A204.1 (cell line): ENCODE measurements around the gene SAMHD1.
"Not testable (repeated sequence)": the region's sequence is repeated elsewhere in the genome, so short reads cannot be mapped to it uniquely, and the experiment has no call there.

Experiments
- FAIRE-seq: peaks from 2 replicates; lab custom pipeline; 2012; peaks lifted over from hg19 to GRCh38; lab: Jason Lieb, UNC

Gene SAMHD1

DNA sequence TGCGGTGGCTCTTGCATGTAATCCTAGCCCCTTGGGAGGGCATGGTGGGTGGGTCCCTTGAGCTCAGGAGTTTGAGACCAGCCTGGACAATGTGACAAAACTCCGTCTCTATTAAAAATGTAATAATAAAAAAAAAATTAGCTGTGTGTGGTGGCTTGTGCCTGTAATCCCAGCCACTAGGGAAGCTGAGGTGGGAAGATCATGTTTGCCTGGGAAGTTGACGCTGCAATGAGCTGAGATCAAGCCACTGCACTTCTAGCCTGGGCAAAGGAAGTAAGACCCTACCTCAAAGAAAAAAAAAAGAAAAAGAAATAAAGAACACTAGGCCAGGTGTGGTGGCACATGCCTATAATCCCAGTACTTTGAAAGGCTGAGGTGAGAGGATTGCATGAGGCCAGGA lies 4.5 kb upstream of the SAMHD1 start:
- no peak for FAIRE-seq

DNA sequence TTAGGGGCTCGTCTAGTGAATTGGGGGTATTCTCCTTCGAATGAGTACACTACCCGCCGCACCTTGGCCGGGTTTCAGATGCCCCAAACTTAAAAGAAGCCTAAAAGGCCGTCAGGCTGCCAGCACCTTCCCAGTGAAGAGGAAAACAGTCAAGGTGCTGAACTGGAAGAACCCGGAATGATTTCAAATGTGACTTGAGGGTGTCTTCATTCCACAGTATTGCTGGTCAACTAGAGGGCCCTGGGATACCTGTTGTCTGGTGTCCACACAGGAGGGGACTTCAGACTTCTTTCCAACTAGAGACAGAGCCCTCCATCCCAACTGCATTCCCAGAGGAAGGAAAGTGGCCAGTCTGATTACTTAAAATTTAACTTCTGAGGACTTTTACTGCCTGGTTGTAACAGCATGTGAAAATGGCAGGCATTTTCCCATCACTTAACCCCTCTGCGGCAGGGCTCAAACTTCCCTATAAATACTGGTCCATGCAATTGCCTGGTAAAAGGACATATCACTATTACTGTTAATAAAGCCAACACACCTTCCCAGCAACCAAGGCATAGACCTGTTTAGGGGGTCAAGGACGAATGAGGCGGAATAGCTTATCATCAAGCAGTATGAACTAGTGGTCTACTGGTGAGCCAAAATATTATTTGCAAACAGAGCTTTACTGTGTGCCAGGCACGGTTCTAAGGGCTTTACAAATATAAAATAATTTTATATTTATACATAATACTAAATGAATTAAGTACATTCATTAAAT lies 651 bp upstream of the SAMHD1 start:
- FAIRE-seq: no peak

DNA sequence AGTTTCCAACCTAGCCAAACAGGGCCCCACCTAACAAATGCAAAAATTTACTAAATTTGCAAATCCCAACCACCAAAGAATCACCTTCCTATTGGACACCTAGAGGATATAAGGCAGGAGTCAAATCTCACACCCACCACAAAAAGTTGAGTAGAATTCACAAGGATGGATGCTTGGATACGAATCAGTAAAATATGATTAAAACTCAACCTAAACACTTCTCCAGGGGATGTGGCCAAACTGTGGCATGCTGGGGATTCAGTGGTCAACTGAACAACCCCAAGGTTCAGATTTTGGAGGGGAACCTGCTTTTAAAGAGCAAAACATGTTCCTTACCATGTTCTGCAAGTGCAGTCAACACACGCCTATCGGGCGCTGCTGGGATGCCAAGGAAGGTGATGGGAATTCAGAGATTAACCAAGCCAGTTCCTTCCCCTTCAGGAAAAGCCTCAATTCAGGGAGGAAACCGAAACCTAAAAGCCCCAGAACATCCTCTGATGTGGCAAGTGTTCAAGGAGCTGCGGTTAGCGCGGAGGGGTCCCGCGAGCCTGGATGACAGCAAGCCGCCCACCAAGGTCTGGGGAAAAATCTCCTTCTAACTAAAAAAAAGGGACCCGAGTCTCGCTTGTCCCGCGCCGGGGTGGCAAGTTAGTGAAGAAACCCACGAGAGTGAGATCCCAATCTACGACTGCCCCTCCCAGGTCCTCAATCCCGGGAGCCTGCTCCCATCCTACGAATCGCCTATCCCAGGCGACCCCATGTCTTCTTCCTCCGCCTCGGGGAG lies 902 bp downstream of the SAMHD1 start:
- no peak for FAIRE-seq

DNA sequence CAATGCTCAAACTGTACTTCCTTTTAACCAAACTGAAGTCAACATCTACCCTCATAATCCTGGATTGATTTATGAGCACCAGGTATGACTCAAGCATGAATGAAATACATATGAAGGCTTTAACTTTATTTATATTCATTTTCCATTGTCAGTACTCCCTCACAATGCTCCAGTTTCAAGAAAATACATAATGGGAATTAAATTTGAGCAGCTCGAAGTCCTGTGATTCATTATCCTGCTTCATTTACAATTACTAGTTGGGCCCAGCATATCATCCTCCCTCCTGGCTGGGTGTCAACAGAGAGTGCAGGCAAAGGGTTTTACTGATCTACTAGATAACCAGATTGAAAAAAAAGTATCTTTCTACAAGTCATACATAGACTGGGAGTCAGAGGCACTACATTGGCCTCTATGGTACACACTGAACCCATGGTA lies 10.1 kb downstream of the SAMHD1 start:
- FAIRE-seq: no peak

DNA sequence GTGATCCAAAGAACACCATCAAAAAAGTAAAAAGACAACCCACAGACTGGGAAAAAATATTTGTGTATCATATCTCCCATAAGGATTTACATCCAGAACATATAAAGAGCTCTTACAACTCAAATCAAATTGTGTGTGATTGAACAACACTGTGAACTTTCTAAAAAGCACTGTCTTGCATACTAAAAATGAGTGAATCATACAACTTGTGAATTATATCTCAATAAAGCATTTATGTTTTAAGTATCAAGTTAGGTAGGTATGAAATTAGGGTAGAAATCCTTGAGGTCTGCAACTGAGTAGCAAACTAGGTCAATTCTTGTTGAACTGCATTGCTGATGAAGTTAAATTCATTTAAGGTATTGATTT lies 14.1 kb downstream of the SAMHD1 start:
- FAIRE-seq: no peak

DNA sequence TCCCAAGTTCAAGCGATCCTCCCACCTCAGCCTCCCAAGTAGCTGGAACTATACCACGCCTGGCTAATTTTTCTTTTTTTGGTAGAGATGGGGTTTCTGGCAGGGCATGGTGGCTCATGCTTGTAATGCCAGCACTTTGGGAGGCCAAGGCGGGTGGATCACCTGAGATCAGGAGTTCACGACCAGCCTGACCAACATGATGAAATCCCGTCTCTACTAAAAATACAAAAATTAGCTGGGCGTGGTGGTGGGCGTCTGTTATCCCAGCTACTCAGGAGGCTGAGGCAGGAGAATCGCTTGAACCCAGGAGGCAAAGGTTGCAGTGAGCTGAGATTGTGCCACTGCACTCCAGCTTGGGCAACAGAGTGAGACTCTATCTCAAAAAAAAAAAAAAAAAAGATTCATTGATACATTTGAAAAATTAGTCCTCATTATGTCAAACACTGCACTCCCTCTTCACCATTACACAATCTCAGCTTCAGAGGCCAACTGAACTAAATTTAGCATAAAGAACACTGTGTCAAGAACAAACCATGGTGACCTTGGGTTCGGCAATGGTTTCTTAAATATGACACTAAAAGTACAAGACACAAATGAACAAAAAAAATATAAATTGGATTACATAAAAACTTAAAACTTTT lies 14.6 kb downstream of the SAMHD1 start:
- FAIRE-seq: not testable (repeated sequence)

DNA sequence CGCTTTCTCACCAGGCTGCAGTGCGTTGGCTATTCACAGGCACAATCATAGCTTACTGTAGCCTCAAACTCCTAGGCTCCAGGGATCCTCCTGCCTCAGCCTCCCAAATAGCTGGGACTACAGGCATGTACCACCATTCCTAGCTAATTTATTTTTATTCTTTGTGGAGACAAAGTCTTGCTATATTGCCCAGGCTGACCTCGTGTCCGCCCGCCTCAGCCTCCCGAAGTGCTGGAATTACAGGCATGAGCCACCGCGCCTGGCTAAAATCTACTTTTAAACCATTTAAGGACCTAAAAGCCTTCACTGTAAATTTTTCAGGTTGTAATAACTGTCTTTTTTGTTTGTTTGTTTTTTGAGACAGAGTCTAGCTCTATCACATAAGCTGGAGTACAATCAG lies 15.2 kb downstream of the SAMHD1 start:
- FAIRE-seq: no peak

DNA sequence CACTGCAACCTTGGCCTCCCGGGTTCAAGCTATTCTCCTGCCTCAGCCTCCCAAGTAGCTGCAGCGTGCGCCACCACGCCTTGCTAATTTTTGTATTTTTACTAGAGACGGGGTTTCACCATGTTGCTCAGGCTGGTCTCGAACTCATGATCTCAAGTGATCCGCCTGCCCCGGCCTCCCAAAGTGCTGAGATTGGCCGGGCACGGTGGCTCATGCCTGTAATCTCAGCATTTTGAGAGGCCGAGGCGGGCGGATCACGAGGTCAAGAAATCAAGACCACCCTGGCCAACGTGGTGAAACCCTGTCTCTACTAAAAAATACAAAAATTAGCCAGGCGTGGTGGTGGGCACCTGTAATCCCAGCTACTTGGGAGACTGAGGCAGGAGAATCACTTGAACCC lies 17.9 kb downstream of the SAMHD1 start:
- FAIRE-seq: not testable (repeated sequence)

DNA sequence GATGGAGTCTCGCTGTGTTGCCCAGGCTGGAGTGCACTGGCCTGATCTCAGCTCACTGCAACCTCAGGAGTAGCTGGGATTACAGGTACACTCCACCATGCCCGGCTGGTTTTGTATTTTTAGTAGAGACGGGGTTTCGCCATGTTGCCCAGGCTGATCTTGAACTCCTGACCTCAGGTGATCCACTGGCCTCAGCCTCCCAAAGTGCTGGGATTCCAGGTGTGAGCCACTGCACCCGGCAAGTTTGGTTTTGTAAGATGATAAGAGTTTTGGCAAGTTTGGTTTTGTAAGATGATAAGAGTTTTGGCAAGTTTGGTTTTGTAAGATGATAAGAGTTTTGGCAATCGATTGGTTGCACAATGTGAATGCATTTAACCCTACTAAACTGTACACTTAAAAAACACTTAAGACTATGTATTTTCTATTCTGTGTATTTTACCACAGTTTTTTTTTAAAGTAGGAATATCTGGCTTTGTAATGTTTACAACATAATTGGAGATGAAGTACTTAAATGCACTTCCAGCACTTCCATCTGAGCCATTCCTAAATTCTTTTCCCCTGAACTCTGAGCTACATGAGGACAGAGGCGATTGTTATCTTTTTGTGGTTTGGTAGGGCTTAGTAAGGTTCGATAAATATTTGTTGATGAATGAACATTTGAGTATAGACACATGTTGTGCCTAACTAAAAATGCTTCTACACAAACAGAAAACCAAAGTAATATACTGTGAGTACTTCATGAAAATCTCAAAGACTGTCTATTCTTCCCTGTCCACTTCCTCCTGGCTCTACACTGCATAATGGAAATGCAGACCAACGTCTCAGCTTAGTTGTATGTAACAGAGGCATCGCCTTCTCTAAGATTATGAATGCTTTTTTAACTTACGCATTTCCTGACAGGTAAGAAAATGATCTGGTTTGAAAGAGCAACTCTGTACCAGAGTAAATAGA lies 18.8 kb downstream of the SAMHD1 start:
- no peak for FAIRE-seq

DNA sequence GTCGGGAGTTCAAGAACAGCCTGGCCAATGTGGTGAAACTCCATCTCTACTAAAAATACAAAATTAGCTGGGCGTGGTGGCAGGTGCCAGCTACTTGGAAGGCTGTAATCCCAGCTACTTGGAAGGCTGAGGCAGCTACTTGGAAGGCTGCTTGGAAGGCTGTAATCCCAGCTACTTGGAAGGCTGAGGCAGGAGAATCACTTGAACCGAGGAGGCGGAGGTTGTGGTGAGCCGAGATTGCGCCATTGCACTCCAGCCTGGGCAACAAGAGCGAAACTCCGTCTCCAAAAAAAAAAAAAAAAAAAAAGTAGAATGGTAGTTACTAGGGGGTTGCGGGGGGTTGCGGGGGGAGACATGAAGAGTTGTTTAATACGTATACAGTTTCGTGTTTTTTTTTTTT lies 19.4 kb downstream of the SAMHD1 start:
- FAIRE-seq: not testable (repeated sequence)

DNA sequence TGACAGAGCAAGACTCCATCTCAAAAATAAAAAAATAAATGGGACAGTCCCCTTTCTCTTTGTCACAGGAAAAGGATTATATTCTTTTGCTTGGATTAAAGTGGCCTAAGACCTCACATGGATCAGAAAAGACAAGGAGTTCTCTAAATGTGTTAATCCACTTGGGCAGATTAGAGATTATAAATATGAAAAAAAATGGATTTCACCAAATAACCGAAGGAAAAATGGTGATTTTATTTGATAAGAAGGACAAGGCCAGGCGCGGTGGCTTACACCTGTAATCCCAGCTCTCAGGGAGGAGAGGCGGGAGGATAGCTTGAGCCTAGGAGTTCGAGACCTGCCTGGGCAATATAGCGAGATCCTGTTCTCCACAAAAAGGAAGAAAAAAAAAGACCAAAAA lies 21.8 kb downstream of the SAMHD1 start:
- FAIRE-seq: no peak

DNA sequence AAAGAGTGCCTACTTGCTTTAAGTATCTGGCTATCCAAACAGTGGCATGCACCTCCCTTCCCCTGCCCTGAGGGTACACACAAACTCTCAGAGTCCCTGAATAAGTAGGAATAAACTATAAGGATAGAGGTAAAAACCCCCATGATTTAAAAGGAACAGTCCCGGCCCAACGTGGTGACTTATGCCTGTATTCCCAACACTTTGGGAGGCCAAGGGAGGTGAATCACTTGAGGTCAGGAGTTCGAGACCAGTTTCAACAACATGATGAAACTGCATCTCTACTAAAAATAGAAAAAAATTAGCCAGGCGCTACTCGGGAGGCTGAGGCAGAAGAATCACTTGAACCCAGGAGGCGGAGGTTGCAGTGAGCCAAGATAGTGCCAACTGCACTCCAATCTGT lies 22.2 kb downstream of the SAMHD1 start:
- FAIRE-seq: no peak

DNA sequence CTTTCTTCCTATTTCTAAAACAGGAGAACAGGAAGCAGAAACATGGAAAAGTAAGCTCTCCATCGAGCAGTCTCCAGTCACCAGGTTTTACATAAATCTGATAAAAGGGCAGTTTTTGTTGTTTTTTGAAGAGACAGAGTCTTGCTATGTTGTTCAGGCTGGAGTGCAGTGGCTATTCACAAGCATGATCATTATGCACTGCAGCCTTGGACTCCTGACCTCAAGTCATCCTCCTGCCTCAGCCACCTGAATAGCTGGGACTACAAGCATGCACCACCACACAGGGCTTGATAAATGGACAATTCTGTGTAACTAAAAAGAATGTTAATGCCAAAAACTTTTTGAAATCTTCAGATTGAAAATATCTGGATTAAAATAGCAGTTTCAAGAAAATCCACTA lies 23.8 kb downstream of the SAMHD1 start:
- no peak for FAIRE-seq

DNA sequence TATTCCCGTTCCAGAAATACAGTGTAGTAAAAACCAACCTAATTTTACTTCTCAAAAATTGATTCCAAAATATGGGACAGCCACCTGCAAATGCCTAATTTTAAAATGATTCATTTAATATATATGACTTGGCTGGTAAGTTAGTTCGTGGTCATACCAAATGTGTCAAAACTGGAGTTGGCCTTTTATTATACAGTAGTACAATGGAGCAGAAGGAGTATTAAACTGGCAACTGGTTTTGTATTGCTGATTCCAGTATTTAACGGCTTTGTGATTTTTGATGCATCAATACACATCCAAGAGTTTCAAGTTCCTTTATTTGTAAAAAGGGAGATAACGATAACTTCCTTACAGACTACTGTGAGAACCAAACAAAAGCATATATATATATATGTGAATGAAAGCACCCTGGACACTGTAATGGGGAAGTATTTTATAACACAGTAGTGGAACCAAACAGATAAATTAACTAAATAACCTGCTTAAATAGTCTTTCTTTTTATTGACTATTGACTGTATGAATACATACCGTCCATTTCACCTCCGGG lies 24.8 kb downstream of the SAMHD1 start:
- FAIRE-seq: no peak

DNA sequence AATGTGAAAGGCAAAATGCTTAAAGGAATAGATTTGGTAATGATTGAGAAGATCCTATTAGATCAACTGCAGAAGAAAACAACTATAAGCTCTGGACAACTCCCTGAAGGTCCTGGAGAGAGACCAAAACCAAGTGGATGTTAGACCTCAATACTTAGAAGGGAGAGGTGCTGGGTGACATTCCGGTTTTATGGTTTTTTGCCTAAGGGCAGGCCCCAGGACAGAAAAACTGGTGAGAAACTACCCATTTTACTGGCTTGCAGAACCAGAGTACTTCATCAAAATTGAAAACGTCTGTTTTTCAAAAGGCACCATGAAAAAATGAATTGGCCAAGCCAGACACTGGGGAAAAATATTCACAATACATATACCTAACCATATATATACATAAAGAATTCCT lies 26.3 kb downstream of the SAMHD1 start:
- no peak for FAIRE-seq

DNA sequence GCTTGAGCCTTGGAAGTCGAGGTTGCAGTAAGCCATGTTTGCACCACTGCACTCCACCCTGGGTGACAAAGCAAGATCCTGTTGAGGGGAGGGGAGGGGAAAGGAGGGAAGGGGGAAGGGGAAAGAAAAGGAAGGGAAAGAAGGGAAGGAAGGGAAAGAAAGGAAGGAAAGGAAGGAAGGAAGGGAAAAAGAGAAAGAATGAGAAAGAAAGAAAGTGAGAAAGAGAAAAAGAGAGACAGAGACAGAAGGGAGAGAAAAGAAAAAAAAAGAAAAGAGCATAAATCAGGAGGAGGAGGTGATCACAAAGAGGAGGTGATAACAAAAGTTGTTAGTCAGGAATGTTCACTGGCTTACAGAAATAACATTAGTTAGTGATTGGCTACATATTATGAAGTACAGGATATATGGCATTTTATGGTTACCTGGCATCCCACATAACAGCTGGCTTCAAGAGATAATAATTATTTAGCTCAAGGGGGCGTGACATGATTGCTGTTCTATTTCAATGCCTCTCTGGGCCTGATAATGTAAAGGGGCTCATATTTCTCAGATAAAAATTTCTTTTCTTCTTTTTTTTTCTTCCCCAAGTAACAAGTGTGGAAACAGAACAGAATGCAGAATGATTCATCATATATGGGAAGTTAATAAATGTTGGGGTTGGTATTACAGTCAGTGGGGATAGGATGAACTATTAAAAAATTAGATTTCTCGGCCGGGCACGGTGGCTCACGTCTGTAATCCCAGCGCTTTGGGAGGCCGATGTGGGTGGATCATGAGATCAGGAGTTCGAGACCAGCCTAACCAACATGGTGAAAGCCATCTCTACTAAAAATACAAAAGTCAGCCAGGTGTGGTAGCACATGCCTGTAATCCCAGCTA lies 27.1 kb downstream of the SAMHD1 start:
- no peak for FAIRE-seq

DNA sequence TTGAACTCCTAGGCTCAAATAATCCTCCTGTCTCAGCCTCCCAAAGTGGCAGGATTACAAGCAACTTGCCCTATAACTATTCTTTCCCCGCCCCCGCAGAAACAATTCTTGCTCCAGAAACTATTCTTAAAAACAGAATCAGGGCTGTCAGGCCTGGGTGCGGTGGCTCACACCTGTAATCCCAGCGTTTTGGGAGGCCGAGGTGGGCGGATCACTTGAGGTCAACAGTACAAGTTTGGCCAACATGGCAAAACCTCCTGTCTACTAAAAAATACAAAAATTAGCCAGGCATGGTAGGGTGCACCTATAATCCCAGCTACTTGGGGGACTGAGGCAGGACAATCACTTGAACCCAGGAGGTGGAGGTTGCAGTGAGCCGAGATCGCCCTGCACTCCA lies 31.2 kb downstream of the SAMHD1 start:
- no peak for FAIRE-seq

DNA sequence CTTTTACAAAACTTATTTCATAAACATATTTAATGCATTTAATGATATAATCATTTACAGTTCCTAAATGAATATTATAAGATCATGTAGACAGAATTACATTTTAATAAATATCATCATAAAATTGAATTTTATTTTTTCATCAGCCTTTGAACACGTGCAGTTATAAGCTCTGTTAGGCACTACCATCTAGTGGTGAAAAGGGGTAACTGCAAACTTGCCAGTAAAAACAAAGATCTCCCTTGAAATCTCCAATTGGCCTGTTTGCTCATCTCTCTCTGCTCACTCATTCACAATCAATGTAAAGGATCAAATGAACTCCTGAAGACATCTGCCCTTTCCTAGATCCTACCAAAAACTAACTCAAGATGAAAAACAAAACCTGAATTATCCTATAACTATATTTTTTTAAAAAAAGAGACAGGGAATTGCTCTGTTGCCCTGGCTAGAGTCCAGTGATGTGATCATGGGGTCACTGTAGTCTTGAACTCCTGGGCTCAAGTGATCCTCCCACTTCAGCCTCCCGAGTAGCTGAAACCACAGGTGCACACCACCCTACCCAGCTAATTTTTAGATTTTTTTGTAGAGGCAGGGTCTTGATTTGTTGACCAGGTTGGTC lies 31.7 kb downstream of the SAMHD1 start:
- FAIRE-seq: peak; percentile 98

DNA sequence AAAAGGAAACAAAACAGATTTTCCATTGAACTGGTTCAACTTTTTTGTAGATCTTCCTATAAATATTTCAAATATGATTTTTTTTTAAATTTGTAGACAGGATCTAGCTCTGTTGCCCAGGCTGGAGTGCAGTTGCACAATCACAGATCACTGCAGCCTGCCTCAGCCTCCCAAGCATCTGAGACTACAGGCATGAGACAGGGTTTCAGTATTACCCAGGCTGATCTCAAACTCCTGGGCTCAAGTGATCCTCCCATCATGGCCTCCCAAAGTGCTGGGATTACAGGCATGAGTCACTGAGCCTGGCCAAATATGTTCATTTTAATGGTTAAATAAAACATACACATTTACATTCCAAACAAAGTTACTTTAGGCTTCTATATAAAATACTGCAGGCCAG lies 33.6 kb downstream of the SAMHD1 start:
- no peak for FAIRE-seq

DNA sequence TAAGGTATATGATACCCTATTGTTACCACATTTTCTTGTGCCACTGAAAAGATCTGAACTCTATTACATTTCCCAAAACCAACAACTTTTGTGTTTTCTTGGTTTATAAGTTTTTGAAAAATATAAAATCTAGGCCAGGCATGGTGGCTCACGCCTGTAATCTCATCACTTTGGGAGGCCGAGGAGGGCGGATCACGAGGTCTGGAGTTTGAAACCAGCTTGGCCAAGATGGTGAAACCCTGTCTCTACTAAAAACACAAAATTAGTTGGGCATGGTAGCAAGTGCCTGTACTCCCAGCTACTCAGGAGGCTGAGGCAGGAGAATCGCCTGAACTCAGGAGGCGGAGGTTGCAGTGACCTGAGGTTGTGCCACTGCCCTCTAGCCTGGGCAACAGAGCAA lies 34.3 kb downstream of the SAMHD1 start:
- FAIRE-seq: no peak
